GM18508 (cell line): Measurements from ENCODE around the gene ZMAT2.
"Not testable (repeated sequence)": the region's sequence is repeated elsewhere in the genome, so short reads cannot be mapped to it uniquely, and the experiment has no call there.

Source experiments
- ATAC-seq: cut with Tn5 transposase; IDR thresholded peaks from one replicate; pipeline ENCODE4 v1.9.1; 2021; ENCODE audit warnings: moderate number of reproducible peaks; ENCODE audit not compliant: insufficient read depth, unreplicated experiment

The ZMAT2 gene

GRCh38 chr5:140707812-140708211, 7.6 kb downstream of the ZMAT2 start:
- no peak for ATAC-seq

- not testable (repeated sequence) for ATAC-seq
Observed at GRCh38 chr5:140708787-140709186, 8.5 kb downstream of the ZMAT2 start.

GRCh38 chr5:140710899-140711552, 10.8 kb downstream of the ZMAT2 start:
- peak; percentile 84 for ATAC-seq

- no peak for ATAC-seq
Observed at GRCh38 chr5:140711794-140712193, 11.5 kb downstream of the ZMAT2 start.

- no peak for ATAC-seq
Observed at GRCh38 chr5:140713562-140714094, 13.4 kb downstream of the ZMAT2 start.

GRCh38 chr5:140716238-140716637, 16.0 kb downstream of the ZMAT2 start:
- not testable (repeated sequence) for ATAC-seq

GRCh38 chr5:140718266-140718592, 18.0 kb downstream of the ZMAT2 start:
- no peak for ATAC-seq

- not testable (repeated sequence) for ATAC-seq
Observed at GRCh38 chr5:140720738-140721137, 20.5 kb downstream of the ZMAT2 start.

- not testable (repeated sequence) for ATAC-seq
Observed at GRCh38 chr5:140721395-140721794, 21.1 kb downstream of the ZMAT2 start.

- peak; percentile 91 for ATAC-seq
Observed at GRCh38 chr5:140725799-140726471, 25.7 kb downstream of the ZMAT2 start.

- ATAC-seq, result no peak
Observed at GRCh38 chr5:140733098-140733497, 32.9 kb downstream of the ZMAT2 start.

GRCh38 chr5:140734354-140734753, 34.1 kb downstream of the ZMAT2 start:
- no peak for ATAC-seq

GRCh38 chr5:140737486-140737885, 37.2 kb downstream of the ZMAT2 start:
- ATAC-seq, result no peak

GRCh38 chr5:140741967-140742366, 41.7 kb downstream of the ZMAT2 start:
- no peak for ATAC-seq

- ATAC-seq, result no peak
Observed at GRCh38 chr5:140753561-140753960, 53.3 kb downstream of the ZMAT2 start.
